ENCODE results near the gene AXIN1.

DNA sequence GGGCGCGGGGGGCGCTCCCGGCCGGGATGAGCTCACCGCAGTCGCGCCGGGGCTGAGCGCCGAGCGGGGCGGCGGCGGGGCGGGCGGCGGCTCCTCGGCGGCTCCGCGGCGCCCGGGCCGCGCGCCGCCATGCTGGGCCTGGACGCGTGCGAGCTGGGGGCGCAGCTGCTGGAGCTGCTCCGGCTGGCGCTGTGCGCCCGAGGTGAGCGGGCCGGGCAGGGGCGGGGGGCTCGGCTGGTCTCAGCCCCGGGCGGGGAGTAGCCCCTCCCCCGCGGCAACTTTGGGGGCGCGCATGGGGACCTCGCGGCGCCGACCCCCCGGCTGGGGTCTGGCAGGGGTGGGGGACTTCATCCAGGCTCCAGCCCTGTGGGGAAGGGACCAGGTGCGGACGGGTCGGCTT is 72.0 kb downstream of the AXIN1 start, which contains the start of gene ARHGDIG:
- no peak for TF ChIP-seq POLR2A (IDR thresholded peaks at IDR 0.05; ENCODE audit: low read depth, low read length)
- TF ChIP-seq, protein P1, sequence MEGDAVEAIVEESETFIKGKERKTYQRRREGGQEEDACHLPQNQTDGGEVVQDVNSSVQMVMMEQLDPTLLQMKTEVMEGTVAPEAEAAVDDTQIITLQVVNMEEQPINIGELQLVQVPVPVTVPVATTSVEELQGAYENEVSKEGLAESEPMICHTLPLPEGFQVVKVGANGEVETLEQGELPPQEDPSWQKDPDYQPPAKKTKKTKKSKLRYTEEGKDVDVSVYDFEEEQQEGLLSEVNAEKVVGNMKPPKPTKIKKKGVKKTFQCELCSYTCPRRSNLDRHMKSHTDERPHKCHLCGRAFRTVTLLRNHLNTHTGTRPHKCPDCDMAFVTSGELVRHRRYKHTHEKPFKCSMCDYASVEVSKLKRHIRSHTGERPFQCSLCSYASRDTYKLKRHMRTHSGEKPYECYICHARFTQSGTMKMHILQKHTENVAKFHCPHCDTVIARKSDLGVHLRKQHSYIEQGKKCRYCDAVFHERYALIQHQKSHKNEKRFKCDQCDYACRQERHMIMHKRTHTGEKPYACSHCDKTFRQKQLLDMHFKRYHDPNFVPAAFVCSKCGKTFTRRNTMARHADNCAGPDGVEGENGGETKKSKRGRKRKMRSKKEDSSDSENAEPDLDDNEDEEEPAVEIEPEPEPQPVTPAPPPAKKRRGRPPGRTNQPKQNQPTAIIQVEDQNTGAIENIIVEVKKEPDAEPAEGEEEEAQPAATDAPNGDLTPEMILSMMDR (IDR thresholded peaks at IDR 0.05; ENCODE audit: extremely low read depth in 1 of 2, insufficient read depth in 1 of 2, low read depth in 1 of 2, low read length in 2 of 2), result no peak

All from endothelial cell of umbilical vein (primary cell).